Brain pericyte (primary cell): ENCODE data around the gene ZSWIM6.

Source experiments
- DNase-seq: peaks from one replicate; pipeline ENCODE4 v3.0.0-alpha.2; 2012; ENCODE audit warnings: low read depth, low spot score

Gene ZSWIM6

GRCh38 chr5:61332851-61333320 is 828 bp downstream of the ZSWIM6 start:
- no peak for DNase-seq

DNA sequence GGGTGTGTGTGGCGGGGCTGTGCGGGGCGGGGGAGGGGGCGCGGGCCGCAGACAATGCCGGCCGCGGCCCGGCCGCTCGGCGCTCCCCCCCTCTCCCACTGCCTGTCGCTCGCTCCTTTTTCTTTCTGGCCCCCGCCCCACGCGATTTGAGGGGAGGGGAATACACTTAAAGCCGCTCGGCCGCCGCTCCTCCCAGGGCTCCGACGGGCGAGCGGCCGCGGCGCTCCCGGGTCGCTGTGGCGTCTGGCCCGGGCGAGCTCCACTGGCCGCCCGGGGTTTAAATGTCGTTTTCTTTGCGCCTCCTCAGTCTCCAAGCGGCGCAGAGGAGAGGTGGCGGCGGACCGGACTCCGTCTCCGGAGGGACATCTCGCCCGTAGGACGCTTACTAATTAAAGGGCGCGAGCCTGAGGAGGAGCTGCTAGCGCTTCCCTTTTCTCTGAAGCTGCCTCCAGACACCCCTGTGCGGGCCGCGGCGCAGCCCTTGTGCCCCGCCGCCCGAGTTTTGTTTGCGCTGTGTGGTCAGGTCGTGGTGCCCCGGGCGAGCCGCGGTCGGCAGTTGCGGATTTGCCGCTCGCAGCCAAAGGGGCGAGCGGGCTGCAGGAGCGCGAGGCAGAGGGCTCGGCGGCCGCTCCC is 1.4 kb downstream of the ZSWIM6 start:
- no peak for DNase-seq

DNA sequence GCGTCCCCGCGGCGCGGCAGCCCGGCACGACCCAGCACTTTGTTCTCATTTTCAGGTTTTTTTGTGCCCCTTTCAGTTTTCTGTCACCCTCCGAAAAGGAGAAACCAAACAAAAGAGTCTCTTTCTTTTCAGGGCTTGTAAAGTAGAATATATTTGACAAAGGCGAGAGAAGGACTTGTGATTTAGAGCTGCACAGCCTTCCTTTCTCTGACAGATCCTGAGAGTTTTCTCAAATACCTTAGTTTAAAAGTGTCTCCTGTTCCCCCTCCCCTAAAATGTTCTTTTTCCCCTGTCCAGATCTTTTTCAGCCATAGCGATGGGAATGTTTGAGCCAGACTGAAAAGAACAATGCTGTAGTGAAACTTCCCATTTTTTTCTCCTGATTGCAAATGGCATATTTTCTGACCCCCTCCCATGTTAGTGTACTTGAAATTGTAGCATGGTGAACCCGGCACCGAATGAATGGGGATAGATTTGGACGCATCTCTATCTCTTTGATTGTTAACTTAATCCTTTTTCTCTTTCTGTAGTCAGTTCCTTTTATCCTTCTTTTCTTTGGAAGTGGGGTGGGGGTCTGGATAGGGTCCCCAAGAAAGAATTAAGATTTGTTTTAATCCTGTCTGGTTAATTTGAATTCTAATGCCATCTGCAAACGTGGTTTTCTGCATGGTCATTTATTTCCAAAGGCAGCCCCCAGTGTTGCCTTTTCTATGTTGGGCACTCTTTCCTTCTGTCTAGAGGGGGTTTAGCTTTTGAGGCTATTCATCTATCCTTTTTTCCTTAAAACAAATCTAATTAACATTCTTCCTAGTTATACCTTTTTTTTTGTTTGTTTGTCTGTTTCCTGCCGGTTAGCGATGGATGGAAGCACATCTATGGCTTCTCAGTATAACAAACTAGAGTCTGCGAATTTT is 2.2 kb downstream of the ZSWIM6 start:
- DNase-seq = no peak

DNA sequence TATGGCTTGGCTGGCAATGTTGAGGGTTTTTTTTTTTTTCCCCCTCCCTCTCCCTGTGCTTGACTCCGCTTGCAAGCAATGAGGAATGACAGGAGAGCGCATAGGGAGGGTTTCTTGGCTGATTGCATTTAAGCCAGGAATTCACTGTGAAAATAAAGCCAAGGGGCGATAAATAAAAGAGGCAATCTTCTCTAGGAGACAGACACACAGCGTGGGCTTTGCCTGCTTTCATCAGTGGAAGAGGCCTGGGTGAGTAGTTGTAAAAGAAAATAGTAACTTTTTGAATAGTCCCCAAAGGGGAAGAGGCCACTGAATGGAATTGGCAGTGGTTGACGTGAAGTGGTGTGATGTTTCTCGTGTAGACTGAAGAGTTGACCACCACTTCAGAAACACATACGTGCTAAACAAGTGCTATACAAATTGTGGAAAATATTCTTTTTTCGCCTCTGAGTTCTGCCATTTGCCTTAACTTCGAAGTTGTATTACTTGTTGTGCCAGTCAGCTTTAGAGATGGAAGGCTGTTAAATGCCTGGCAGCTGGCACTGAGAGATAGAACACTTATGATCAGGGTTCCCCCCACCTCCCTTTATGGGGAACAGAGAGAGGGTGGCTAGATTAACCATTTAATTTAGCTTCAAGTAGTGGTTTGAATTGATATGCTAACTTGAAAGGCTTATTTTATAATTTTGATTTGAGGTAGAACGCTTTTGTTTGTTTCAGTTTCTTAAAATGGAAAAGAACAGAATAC is 3.0 kb downstream of the ZSWIM6 start:
- DNase-seq = no peak

DNA sequence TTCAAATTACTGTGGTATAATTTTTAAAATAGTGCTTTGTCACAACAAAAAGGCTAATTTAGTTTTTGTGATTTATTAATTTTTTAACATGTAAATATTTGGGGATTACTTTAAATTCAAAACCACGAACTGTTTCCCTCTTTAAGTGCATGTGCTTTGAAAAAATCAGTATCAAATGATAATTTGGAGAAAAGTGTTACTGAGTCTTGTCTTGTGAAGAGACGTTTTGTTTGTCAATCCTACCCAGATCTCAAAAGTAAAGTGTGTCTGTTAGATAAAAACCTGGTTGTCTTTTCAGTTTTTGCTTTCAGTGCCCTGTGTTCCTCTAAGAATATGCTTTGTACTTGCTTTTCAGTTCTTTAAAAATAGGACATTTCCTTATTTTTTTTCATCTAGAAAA is 7.7 kb downstream of the ZSWIM6 start:
- DNase-seq = no peak

DNA sequence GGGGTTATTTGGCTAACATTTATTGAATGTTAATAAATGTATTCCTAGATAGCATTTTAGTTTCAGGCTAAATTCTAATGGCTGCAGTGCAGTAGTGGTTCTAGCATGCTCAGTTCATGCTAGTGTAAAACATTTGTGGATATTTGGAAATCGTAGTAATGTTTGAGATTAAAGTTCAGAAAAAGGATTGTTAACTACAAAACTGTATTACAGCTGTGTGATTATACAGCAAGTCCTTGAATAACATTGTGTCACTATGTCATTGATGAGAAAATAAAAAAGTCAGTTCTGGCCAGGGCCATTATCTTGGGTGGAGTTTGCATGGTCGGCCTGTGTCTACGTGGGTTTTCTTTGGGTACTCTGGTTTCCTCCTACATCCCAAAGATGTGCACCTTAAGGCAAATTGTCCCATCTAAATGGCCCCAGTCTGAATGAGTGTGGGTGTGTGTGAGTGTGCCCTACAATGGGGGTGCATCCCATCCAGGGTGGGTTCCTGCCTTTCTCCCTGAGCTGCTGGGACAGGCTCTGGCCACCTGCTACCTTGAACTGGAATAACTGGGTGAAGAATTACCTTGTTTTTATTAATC is 8.8 kb downstream of the ZSWIM6 start:
- no peak for DNase-seq

GRCh38 chr5:61342071-61342501 is 10.0 kb downstream of the ZSWIM6 start:
- DNase-seq = no peak

DNA sequence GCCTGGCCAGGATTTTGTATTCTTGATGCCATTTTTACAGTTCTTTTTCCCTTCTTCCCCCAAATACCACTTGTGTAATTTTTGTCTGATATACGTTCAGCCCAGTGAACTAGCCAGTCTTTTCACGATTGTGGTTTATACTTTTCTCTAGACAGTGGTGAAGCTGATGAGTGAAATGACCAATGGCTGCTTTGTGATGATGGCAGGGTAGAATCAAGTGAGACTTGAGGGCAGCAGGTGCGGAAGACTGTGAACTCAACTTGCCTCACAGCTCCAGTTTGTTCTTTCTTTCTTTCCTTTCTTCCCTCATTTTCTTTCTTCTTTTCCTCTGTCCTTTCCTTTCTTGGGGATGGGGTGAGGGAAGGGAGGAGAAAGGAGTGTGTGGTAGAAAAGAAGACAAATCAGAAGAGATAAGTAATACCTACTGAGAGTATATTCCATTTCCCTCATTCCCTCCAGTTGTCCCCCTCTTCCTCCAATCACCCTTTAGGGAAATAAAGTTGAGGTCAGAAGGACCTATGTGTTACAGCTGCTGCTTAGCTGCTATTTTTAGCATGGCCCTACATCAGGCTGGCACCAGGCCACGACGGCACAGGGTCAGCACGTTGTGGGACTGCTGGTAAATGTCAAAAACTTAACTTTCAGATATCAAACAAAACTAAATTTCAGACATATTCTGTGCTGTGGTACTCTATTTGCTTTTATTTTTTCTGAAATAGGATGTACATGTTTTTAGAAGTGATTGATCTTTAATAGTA is 12.3 kb downstream of the ZSWIM6 start:
- DNase-seq = no peak

DNA sequence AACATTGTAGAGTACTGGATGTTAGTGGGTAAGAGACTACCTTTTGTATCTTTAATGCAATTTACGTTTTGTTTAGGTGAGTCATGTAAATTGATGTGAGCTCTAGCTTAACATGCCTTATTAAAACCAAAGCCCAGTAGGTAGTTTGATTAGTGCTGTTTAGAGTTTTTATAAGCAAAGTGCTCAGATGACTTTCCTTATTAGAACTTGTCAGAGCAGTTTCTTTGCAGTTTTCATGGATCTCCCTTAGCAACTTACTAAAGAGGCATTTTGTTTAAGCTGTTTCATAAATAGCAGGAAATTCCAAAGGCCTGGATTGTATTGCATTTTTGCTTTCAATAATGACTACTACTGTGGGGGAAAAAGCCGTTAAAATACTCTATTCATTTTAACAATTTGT is 14.5 kb downstream of the ZSWIM6 start:
- no peak for DNase-seq

DNA sequence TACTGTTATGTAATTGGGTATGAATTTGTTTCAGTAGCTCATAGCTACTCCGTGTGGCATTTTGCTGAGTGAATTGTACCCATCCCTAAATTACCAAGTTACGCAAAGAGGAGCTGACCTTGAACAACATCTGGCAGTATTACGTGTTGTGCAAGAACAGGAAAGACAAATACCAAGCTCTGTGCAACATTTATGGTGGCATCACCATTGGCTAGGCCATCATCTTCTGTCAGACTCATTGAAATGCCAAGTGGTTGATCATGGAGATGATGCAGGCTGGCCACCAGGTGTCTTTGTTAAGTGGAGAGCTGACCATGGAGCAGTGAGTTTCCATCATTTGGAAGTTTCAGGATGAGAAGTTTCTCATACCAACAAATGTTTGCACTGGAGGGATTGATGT is 15.0 kb downstream of the ZSWIM6 start:
- no peak for DNase-seq

DNA sequence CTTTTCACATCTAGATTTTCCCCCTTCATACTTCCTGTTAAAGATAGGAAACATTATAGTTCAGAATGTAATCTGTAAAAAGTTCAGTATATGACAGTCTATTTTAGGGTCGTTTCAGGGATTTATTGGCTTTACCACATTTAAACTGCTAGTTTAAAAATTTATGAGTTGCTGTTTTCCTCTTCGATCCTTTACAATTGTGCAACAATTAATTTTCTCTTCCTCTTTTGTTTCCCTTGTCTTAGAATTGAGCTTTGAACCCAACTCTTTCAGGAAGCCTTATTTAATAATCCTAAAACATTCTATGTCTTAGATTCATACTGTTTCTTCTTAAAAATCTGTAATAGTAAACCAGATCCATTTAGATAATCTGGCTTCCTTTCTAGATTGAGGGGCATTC is 16.4 kb downstream of the ZSWIM6 start:
- DNase-seq = no peak

DNA sequence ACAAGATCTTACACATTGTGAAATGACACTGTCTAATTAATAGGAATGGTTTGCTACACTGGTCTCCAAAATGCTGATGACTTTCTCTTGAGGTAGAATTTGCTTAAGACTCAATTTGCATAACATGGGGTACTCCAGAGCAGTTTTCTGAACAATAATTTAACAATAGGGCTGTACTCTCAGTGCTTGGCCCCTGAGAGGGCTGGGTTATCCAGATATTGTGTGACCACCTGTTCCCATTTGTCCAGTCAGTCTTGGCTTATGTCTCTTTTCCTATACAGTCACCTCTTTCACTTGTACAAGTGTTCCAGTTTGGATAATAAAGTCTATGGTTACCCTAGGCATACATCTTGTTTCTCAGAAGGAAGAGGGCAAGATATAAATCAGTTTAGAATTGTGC is 17.9 kb downstream of the ZSWIM6 start:
- DNase-seq = no peak

GRCh38 chr5:61350535-61350934 is 18.5 kb downstream of the ZSWIM6 start:
- no peak for DNase-seq

- no peak for DNase-seq
Measured at GRCh38 chr5:61351733-61352132, 19.7 kb downstream of the ZSWIM6 start.

DNA sequence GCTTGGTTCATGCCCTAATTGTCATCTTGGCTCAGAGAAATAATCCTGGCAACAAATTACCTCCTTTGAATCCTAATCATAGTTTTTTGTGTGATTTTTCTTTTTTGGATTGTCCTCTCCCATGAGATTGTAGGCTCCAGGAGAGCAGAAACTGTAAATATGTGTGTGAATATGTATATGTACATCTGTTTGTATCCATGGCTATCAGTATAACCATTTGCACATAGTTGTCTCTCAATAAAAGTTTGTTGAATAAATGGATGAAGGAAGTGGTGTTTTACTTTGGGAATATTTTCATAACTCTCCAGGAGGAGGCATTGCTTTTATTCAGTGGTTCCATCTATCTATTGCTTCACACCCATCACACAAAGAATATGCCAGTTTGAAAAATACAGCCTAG is 20.1 kb downstream of the ZSWIM6 start:
- no peak for DNase-seq

- DNase-seq = no peak
Measured at GRCh38 chr5:61352612-61353156, 20.6 kb downstream of the ZSWIM6 start.

GRCh38 chr5:61353293-61353692 is 21.2 kb downstream of the ZSWIM6 start:
- no peak for DNase-seq

DNA sequence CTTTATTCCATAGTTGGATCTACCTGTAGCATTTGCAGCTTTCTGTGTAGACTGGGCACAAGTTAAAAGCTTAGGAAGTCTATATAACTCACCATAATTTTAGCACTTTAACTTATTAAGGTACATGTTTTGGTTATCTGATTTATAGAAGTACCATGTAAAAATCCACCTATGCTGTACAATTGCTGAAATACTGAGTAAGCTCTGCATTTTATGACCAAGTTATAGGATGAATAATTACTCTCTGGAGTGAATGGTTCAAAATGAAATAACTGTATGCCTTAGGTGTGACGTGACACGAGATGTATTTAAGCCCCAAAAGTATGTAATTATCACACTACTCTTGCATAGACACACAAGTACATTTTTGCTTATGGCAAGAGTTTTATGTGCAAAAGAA is 22.1 kb downstream of the ZSWIM6 start:
- DNase-seq = no peak

DNA sequence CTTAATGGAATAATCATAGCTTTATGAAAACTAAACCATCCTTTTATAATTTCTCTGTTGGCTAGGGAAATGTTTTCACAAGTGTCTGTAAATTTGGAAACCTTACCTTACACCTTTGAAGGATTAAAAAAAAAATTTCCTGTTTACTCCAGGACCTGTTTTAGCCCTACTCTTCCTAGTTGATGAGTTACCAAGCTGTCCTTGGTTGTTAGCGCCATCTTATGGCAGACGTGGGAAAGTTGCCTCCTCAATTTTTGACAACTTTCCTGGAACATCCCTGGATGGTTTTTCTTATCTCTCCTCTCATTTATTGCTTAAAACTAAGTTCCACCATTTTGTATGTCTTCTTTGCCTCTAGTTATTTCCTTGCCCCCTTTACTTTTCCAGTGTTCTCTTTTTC is 25.7 kb downstream of the ZSWIM6 start:
- DNase-seq = no peak

DNA sequence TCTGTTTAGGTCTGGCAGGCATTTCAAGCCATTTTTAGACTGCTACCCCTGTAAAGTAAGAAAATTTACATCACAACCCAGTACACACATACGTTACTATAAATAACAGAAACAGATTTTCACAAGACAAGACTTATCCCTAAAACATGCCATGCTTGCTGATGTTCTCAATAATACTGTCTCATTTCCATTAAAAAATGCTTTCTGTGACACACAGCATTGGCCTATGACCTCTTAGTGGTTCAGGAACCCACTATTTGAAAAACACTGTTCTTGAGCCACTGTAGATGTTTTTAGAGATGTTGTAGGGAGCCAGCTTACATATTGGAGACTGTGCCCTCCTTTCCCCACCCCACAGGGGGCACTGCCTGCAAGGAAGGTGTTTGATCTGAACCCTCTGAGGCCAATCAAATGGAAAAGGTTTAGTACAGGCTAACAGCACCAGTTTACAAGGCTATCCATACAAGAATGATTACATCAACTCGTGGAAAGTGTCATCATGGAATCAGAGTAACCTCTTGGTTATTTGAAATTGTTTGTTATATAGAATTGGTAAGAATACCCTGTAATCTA is 30.8 kb downstream of the ZSWIM6 start:
- no peak for DNase-seq
